Measurements from ENCODE around the gene KCTD19. TPM values are rescaled to one million over a fixed set of nuclear protein-coding genes. Genes with fewer than 3 reads are reported as not detected.

The KCTD19 gene
- total and polyA plus RNA-seq, 8 donors = 0.03 to 3.3 (median 2.2) TPM; not detected in 5

GRCh38 chr16:67259705-67260104 is 66.8 kb downstream of the KCTD19 start:
- no peaks in the 10 kb centered on the region for H3K36me3 ChIP-seq
- TF ChIP-seq, protein P1, sequence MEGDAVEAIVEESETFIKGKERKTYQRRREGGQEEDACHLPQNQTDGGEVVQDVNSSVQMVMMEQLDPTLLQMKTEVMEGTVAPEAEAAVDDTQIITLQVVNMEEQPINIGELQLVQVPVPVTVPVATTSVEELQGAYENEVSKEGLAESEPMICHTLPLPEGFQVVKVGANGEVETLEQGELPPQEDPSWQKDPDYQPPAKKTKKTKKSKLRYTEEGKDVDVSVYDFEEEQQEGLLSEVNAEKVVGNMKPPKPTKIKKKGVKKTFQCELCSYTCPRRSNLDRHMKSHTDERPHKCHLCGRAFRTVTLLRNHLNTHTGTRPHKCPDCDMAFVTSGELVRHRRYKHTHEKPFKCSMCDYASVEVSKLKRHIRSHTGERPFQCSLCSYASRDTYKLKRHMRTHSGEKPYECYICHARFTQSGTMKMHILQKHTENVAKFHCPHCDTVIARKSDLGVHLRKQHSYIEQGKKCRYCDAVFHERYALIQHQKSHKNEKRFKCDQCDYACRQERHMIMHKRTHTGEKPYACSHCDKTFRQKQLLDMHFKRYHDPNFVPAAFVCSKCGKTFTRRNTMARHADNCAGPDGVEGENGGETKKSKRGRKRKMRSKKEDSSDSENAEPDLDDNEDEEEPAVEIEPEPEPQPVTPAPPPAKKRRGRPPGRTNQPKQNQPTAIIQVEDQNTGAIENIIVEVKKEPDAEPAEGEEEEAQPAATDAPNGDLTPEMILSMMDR (IDR thresholded peaks at IDR 0.05) = no peak
- TF ChIP-seq POLR2A (IDR thresholded peaks at IDR 0.05) (no peak), EP300 (IDR thresholded peaks at IDR 0.05) (no peak), POLR2AphosphoS5 (IDR thresholded peaks at IDR 0.05) (no peak)
- no peaks in the 10 kb centered on the region for H3K9me3 ChIP-seq
- H3K4me3 ChIP-seq = no peak overlapping the region
- no peaks in the 10 kb centered on the region for H3K4me1 ChIP-seq
- H3K27ac ChIP-seq = no peak overlapping the region
- no peak for DNase-seq
- peaks cover 0 to 11% (median 0%) of the 10 kb centered on the region in 3 donors for H3K27me3 ChIP-seq
- 93 to 95% (median 93%) methylated on average over 12 of the region's 12 CpGs for WGBS, 5 donors
- intact Hi-C loops (cut with DNase I; ENCODE audit: low total_unique reads) = loop anchor here (10.0 kb wide), 1 partner anchor 145 kb away; no protein-coding TSS in a partner anchor

- TF ChIP-seq POLR2A (IDR thresholded peaks at IDR 0.05) (no peak), EP300 (IDR thresholded peaks at IDR 0.05) (no peak), POLR2AphosphoS5 (IDR thresholded peaks at IDR 0.05) (no peak)
- TF ChIP-seq, protein P1 (IDR thresholded peaks at IDR 0.05) = no peak
- no peak overlapping the region for H3K27ac ChIP-seq
- no peaks in the 10 kb centered on the region for H3K36me3 ChIP-seq
- no peaks in the 10 kb centered on the region for H3K4me1 ChIP-seq
- 82 to 90% (median 86%) methylated on average over 11 of the region's 11 CpGs for WGBS, 5 donors
- H3K9me3 ChIP-seq = no peaks in the 10 kb centered on the region
- peaks cover 0 to 3% (median 0%) of the 10 kb centered on the region in 3 donors for H3K27me3 ChIP-seq
- DNase-seq = peak in 1 of 2 donors; percentile 35
- intact Hi-C loops (cut with DNase I; ENCODE audit: low total_unique reads) = no loop called here
- H3K4me3 ChIP-seq = no peak overlapping the region
These were observed 68.2 kb downstream of the KCTD19 start for GRCh38 chr16:67258161-67258835.

DNA sequence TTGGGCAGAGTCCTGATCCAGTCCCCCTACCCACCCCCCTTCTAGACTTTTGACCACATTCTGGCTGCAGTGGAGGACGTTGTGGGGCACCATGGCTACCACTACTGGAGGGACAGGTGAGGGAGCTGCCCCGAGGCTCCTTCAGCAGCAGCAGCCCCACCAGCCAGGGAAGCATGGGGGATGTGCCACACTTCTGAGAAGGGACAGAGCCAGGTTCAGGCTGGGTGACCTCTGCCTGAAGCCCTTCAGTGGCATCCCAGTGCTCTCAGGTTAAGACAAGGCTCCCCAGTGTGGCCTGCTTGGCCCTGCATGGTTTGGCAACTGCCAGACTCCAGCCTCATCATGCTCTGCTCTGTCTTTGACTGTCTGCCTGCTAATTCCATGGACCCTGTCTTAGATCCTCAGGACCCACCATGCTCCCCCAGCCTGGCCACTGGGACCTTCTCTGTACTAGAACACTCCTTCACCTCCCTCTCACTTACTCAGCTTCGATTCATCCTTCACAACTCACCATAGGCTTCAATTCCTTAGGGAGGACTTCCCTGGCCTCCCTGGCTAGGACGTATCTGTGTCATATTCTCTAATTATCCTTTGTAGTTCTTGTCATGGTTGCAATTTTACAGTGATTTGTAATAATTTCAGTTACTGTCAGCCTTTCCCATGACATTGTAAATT is 68.9 kb downstream of the KCTD19 start:
- Histone ChIP-seq H3K27ac (no peak overlapping the region), H3K4me1 (no peaks in the 10 kb centered on the region), H3K27me3 (peaks cover 0 to 5% (median 0%) of the 10 kb centered on the region in 3 donors), H3K4me3 (no peak overlapping the region), H3K9me3 (no peaks in the 10 kb centered on the region), H3K36me3 (no peaks in the 10 kb centered on the region)
- 74 to 86% (median 80%) methylated on average over 3 to 4 of the region's 4 CpGs for WGBS, 5 donors
- intact Hi-C loops (cut with DNase I; ENCODE audit: low total_unique reads) = no loop called here
- no peak for DNase-seq
- TF ChIP-seq POLR2A (IDR thresholded peaks at IDR 0.05) = no peak
- TF ChIP-seq, protein P1 (IDR thresholded peaks at IDR 0.05) = no peak

- WGBS, 5 donors = 91 to 96% (median 95%) methylated on average over 10 to 11 of the region's 11 CpGs
- intact Hi-C loops (cut with DNase I; ENCODE audit: low total_unique reads) = no loop called here
- no peak for DNase-seq
These were observed 69.8 kb downstream of the KCTD19 start for GRCh38 chr16:67256701-67257230.

More at GRCh38 chr16:67256701-67257230, 69.8 kb downstream of the KCTD19 start:
- Histone ChIP-seq H3K27me3 (peaks cover 0 to 12% (median 0%) of the 10 kb centered on the region in 3 donors), H3K36me3 (no peaks in the 10 kb centered on the region), H3K4me1 (no peaks in the 10 kb centered on the region), H3K27ac (no peak overlapping the region), H3K4me3 (no peak overlapping the region), H3K9me3 (no peaks in the 10 kb centered on the region)
- TF ChIP-seq POLR2A (IDR thresholded peaks at IDR 0.05) = no peak

All from stomach (tissue), 9 donors.